SU-DHL-6 (cell line): ENCODE measurements around the gene PADI2.

ENCODE experiments used
- H2AFZ ChIP-seq: fragments of 200-600 bp; sonication (generic); 2 replicates; pipeline ENCODE4 v1.6.1; 2014; ENCODE audit warnings: low read depth, mild to moderate bottlenecking, moderate library complexity, mixed read lengths, antibody characterized with exemption, low read length; ENCODE audit not compliant: severe bottlenecking
- H3F3A ChIP-seq: fragments of 200-600 bp; shearing (Covaris generic); 2 replicates; pipeline ENCODE4 v1.6.0; 2016; ENCODE audit warnings: antibody characterized with exemption, mild to moderate bottlenecking; ENCODE audit not compliant: insufficient read depth
- H3K27ac ChIP-seq: fragments of 200-600 bp; sonication (generic); 2 replicates; pipeline ENCODE4 v1.5.1; 2016; ENCODE audit warnings: low read depth, mild to moderate bottlenecking, low read length, moderate library complexity, mixed read lengths
- H3K27me3 ChIP-seq: fragments of 200-600 bp; sonication (generic), shearing (Covaris generic); 2 replicates; pipeline ENCODE4 v1.6.0; 2014; ENCODE audit warnings: mild to moderate bottlenecking, low read length
- H3K36me3 ChIP-seq: fragments of 200-600 bp; sonication (generic); 2 replicates; pipeline ENCODE4 v1.6.1; 2014; ENCODE audit warnings: mild to moderate bottlenecking, low read length, mixed read lengths
- H3K4me2 ChIP-seq: fragments of 300-600, 200-600 bp; shearing (Covaris generic), sonication (generic); 2 replicates; pipeline ENCODE4 v1.6.0; 2014; ENCODE audit warnings: low read length, low read depth, mild to moderate bottlenecking; ENCODE audit not compliant: poor library complexity, severe bottlenecking
- H3K4me3 ChIP-seq: fragments of 200-600 bp; sonication (generic); 2 replicates; pipeline ENCODE4 v1.5.1; 2014; ENCODE audit warnings: antibody characterized with exemption, low read length, mild to moderate bottlenecking, mixed read lengths; ENCODE audit not compliant: insufficient read depth, poor library complexity, severe bottlenecking
- H3K79me2 ChIP-seq: fragments of 200-600 bp; sonication (generic); 2 replicates; pipeline ENCODE4 v1.6.1; 2014; ENCODE audit warnings: mild to moderate bottlenecking, low read length, moderate library complexity; ENCODE audit not compliant: insufficient read depth
- H3K9ac ChIP-seq: fragments of 200-600 bp; sonication (generic); 2 replicates; pipeline ENCODE4 v1.7.0; 2014; ENCODE audit warnings: mild to moderate bottlenecking, low read length
- H3K9me2 ChIP-seq: fragments of 200-600 bp; sonication (generic); replicated peaks from 2 replicates; pipeline ENCODE4 v1.6.1; 2014; ENCODE audit warnings: low read length; ENCODE audit not compliant: insufficient read depth
- H3K9me3 ChIP-seq: fragments of 200-600 bp; sonication (generic); 2 replicates; pipeline ENCODE4 v1.6.1; 2014; ENCODE audit warnings: low read length, mixed read lengths; ENCODE audit not compliant: insufficient read depth
- H4K20me1 ChIP-seq: fragments of 200-600 bp; sonication (generic); 2 replicates; pipeline ENCODE4 v1.6.1; 2014; ENCODE audit warnings: low read depth, mild to moderate bottlenecking, antibody characterized with exemption, low read length, moderate library complexity, mixed read lengths
- EZH2phosphoT487 ChIP-seq: fragments of 200-600 bp; sonication (generic), shearing (Covaris generic); conservative IDR thresholded peaks from 2 replicates; pipeline ENCODE4 v1.6.1; 2018; ENCODE audit warnings: mild to moderate bottlenecking, antibody characterized with exemption, low read length, moderate library complexity, mixed read lengths
- TF ChIP-seq, protein P1 (sequence below): fragments of 200-600 bp; sonication (generic); IDR thresholded peaks from one replicate; pipeline ENCODE4 v1.5.1; 2017; ENCODE audit warnings: antibody characterized with exemption, mild to moderate bottlenecking, low read length, moderate library complexity; ENCODE audit not compliant: insufficient read depth, poor library complexity, severe bottlenecking

PADI2 gene

DNA sequence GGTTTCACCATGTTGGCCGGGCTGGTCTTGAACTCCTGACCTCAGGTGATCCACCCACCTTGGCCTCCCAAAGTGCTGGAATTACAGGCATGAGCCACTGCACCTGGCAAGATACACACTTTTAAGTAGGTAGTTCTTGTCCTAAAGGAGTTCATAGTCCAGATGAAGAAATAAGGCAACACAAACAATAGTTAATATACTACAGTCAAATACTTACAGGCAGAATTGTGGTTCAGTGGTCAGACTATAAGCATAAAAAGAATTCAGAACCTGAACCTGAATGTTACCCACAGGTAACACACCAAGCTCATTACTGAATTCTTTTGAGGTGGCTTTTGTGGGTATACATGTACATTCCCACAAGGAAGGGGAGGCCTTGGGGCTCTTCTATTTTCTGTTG is 67.2 kb downstream of the PADI2 start:
- Histone ChIP-seq H3K9me3 (no peaks in the 10 kb centered on the region), H3K79me2 (peaks cover 35% of the 10 kb centered on the region), H3K9ac (0 out of 2 replicates have a peak overlapping the region, but pooled peaks have one; percentile 73), H3K4me3 (no peak overlapping the region), H3F3A (no peaks in the 10 kb centered on the region), H3K27me3 (no peaks in the 10 kb centered on the region), H4K20me1 (no peaks in the 10 kb centered on the region), H3K9me2 (no peaks in the 10 kb centered on the region), H3K27ac (no peak overlapping the region), H3K36me3 (no peaks in the 10 kb centered on the region), H3K4me2 (peak overlapping the region; percentile 81), H2AFZ (no peak overlapping the region)
- no peak for TF ChIP-seq EZH2phosphoT487
- TF ChIP-seq, protein P1, sequence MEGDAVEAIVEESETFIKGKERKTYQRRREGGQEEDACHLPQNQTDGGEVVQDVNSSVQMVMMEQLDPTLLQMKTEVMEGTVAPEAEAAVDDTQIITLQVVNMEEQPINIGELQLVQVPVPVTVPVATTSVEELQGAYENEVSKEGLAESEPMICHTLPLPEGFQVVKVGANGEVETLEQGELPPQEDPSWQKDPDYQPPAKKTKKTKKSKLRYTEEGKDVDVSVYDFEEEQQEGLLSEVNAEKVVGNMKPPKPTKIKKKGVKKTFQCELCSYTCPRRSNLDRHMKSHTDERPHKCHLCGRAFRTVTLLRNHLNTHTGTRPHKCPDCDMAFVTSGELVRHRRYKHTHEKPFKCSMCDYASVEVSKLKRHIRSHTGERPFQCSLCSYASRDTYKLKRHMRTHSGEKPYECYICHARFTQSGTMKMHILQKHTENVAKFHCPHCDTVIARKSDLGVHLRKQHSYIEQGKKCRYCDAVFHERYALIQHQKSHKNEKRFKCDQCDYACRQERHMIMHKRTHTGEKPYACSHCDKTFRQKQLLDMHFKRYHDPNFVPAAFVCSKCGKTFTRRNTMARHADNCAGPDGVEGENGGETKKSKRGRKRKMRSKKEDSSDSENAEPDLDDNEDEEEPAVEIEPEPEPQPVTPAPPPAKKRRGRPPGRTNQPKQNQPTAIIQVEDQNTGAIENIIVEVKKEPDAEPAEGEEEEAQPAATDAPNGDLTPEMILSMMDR, result no peak

DNA sequence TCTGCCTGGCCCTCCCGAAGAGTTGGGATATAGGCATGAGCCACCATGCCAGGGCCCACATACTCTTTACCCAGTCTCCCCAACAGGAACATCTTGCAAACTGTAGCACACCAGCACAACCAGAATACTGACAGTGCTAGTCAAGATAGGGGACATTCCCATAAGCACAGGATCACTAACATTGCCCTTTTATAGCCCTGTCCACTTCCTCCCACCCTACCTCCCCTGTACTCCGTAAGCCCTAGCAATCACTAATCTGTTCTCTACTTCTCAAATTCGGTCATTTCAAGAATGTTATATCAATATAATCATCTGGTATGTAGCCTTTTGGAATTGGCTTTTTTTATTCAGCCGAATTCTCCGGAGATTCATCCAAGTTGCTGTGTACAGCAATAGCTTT is 71.3 kb downstream of the PADI2 start:
- Histone ChIP-seq H3K27me3 (no peaks in the 10 kb centered on the region), H3K9me3 (no peaks in the 10 kb centered on the region), H4K20me1 (no peaks in the 10 kb centered on the region), H3K9ac (no peak overlapping the region), H3K4me2 (no peak overlapping the region), H2AFZ (no peak overlapping the region), H3K4me3 (no peak overlapping the region), H3K36me3 (peaks cover 11% of the 10 kb centered on the region; the same call in 1 of the 2 replicates), H3F3A (peaks cover 5% of the 10 kb centered on the region; the same call in 1 of the 2 replicates), H3K9me2 (no peaks in the 10 kb centered on the region), H3K27ac (no peak overlapping the region), H3K79me2 (peaks cover 41% of the 10 kb centered on the region)
- TF ChIP-seq, protein P1, result no peak
- no peak for TF ChIP-seq EZH2phosphoT487

DNA sequence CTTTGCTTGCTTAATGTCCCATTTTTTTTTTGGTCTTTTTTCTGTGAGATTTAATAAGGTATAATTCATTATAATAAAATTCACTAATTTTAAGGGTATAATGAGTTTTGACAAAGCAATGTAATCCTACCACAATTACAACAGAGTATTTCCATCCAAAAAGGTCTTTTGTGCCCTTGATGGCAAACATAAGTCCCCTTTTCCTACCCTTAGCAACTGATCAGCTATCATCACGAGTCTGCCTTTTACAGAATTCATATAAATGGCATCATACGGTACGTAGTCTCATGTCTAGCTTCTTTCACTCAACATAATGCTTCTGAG is 73.0 kb downstream of the PADI2 start:
- no peak overlapping the region for H3K9ac ChIP-seq
- H3K36me3 ChIP-seq, result peaks cover 14% of the 10 kb centered on the region; the same call in 1 of the 2 replicates
- no peaks in the 10 kb centered on the region for H4K20me1 ChIP-seq

More for the DNA sequence above, 73.0 kb downstream of the PADI2 start:
- peaks cover 5% of the 10 kb centered on the region; the same call in 1 of the 2 replicates for H3F3A ChIP-seq
- peaks cover 28% of the 10 kb centered on the region for H3K79me2 ChIP-seq
- H3K27ac ChIP-seq, result no peak overlapping the region
- no peak overlapping the region for H2AFZ ChIP-seq
- no peaks in the 10 kb centered on the region for H3K9me3 ChIP-seq
- peak overlapping the region; percentile 42 for H3K4me2 ChIP-seq
- TF ChIP-seq, protein P1, result no peak
- TF ChIP-seq EZH2phosphoT487, result no peak
- no peak overlapping the region for H3K4me3 ChIP-seq
- H3K9me2 ChIP-seq, result no peaks in the 10 kb centered on the region
- no peaks in the 10 kb centered on the region for H3K27me3 ChIP-seq
